IMR-90 (cell line): ENCODE data around the gene MRTO4. TPM values are rescaled to one million over a fixed set of nuclear protein-coding genes. Genes with fewer than 3 reads are reported as not detected.

Experiments used
- ATAC-seq: fragments of 200-7000 bp; cut with Tn5 transposase; 2 replicates; pipeline ENCODE4 v1.9.1; 2020; ENCODE audit warnings: low read depth, mild to moderate bottlenecking, moderate library complexity
- BruUV-seq: library from RNA; stranded (reverse); fragments of 400-500 nt; replicated peaks from 2 replicates; lab custom pipeline; 2021; lab: Mats Ljungman, UMichigan
- CTCF ChIA-PET: fragments of 300-600 bp; formaldehyde crosslinking; extraction: SDS; loops from one replicate; lab custom pipeline; 2021; ENCODE audit warnings: antibody characterized with exemption; lab: Yijun Ruan, JAX
- POLR2A ChIA-PET: fragments of 300-600 bp; sonication (Branson Sonifier 250); formaldehyde crosslinking; loops from one replicate; lab custom pipeline; 2022; ENCODE audit warnings: antibody characterized with exemption; ENCODE audit not compliant: unreplicated experiment; lab: Charles Lee
- DNase-seq: peaks from one replicate; pipeline ENCODE4 v3.0.0; 2013
- H2AFZ ChIP-seq: replicated peaks from 2 replicates; pipeline ENCODE3; 2013; ENCODE audit warnings: low read length, mild to moderate bottlenecking; ENCODE audit not compliant: poor library complexity
- H2AK5ac ChIP-seq: 2 replicates; pipeline ENCODE4 v1.6.1; 2013; ENCODE audit warnings: low read depth, low read length, inconsistent platforms
- H2AK9ac ChIP-seq: replicated peaks from 2 replicates; pipeline ENCODE3; 2013; ENCODE audit warnings: mild to moderate bottlenecking, low read depth, low read length, moderate library complexity; ENCODE audit not compliant: poor library complexity
- H2BK120ac ChIP-seq: 2 replicates; pipeline ENCODE4 v1.6.1; 2013; ENCODE audit warnings: low read depth, low read length, inconsistent platforms
- H2BK15ac ChIP-seq: 3 replicates; pipeline ENCODE4 v1.6.1; 2013; ENCODE audit warnings: low read depth, low read length, inconsistent platforms
- H2BK20ac ChIP-seq: 2 replicates; pipeline ENCODE4 v1.6.1; 2013; ENCODE audit warnings: low read depth, mild to moderate bottlenecking, inconsistent platforms, low read length, moderate library complexity
- H2BK5ac ChIP-seq: 2 replicates; pipeline ENCODE4 v1.6.1; 2013; ENCODE audit warnings: mild to moderate bottlenecking, low read depth, low read length, inconsistent platforms; ENCODE audit not compliant: poor library complexity, severe bottlenecking
- H3K14ac ChIP-seq: replicated peaks from 2 replicates; pipeline ENCODE4 v1.6.1; 2013; ENCODE audit warnings: low read depth, low read length, inconsistent platforms
- H3K18ac ChIP-seq: 2 replicates; pipeline ENCODE4 v1.6.1; 2013; ENCODE audit warnings: low read depth, low read length, control low read depth
- H3K23ac ChIP-seq: 2 replicates; pipeline ENCODE4 v1.6.1; 2013; ENCODE audit warnings: low read depth, low read length, inconsistent platforms
- H3K27ac ChIP-seq: 2 replicates; pipeline ENCODE4 v1.5.1; 2013; ENCODE audit warnings: mild to moderate bottlenecking, control low read depth, low read length; ENCODE audit not compliant: insufficient read depth
- H3K27me3 ChIP-seq: 2 replicates; pipeline ENCODE4 v1.6.1; 2013; ENCODE audit warnings: low read length; ENCODE audit not compliant: control insufficient read depth, insufficient read depth
- H3K36me3 ChIP-seq: 2 replicates; pipeline ENCODE4 v1.6.1; 2013; ENCODE audit warnings: low read length, mixed read lengths; ENCODE audit not compliant: control insufficient read depth, insufficient read depth
- H3K4ac ChIP-seq: 2 replicates; pipeline ENCODE4 v1.6.1; 2013; ENCODE audit warnings: low read depth, low read length, inconsistent platforms
- H3K4me1 ChIP-seq: 2 replicates; pipeline ENCODE4 v1.6.1; 2013; ENCODE audit warnings: low read length, mixed read lengths; ENCODE audit not compliant: control insufficient read depth, insufficient read depth
- H3K4me2 ChIP-seq: 2 replicates; pipeline ENCODE4 v1.6.1; 2013; ENCODE audit warnings: low read depth, mild to moderate bottlenecking, control low read depth, low read length, moderate library complexity
- H3K4me3 ChIP-seq: 2 replicates; pipeline ENCODE4 v1.5.1; 2013; ENCODE audit warnings: low read depth, mild to moderate bottlenecking, control low read depth, low read length, moderate library complexity; ENCODE audit not compliant: insufficient read depth
- H3K56ac ChIP-seq: 2 replicates; pipeline ENCODE4 v1.6.1; 2013; ENCODE audit warnings: low read length, inconsistent platforms; ENCODE audit not compliant: insufficient read depth; ENCODE audit errors: extremely low read depth
- H3K79me1 ChIP-seq, 2 experiments: 2 replicates each; pipeline ENCODE4 v1.6.1; 2013; ENCODE audit warnings: low read length in 2 of 2, inconsistent platforms in 1 of 2, low read depth in 1 of 2
- H3K9ac ChIP-seq: 2 replicates; pipeline ENCODE4 v1.6.1; 2013; ENCODE audit warnings: low read depth, low read length, control low read depth
- H3K9me1 ChIP-seq: 2 replicates; pipeline ENCODE4 v1.6.1; 2013; ENCODE audit warnings: low read length, inconsistent platforms; ENCODE audit not compliant: insufficient read depth
- H3K9me3 ChIP-seq: 2 replicates; pipeline ENCODE4 v1.6.1; 2013; ENCODE audit warnings: low read length; ENCODE audit not compliant: control insufficient read depth, insufficient read depth
- H4K20me1 ChIP-seq: 2 replicates; pipeline ENCODE4 v1.6.1; 2013; ENCODE audit warnings: low read length, inconsistent platforms; ENCODE audit not compliant: insufficient read depth
- H4K5ac ChIP-seq: 2 replicates; pipeline ENCODE4 v1.6.1; 2013; ENCODE audit warnings: mild to moderate bottlenecking, low read depth, low read length, control low read depth
- H4K8ac ChIP-seq, 2 experiments: 2 replicates each; pipeline ENCODE4 v1.6.1; 2013; ENCODE audit warnings: low read depth in 2 of 2, low read length in 2 of 2, control low read depth in 1 of 2, inconsistent platforms in 1 of 2
- H4K91ac ChIP-seq: 2 replicates; pipeline ENCODE4 v1.6.1; 2013; ENCODE audit warnings: low read depth, low read length, inconsistent platforms; ENCODE audit not compliant: insufficient read depth
- BHLHE40 ChIP-seq: fragments of 150-350 bp; IDR thresholded peaks from 2 replicates; pipeline ENCODE4 v1.6.1; 2016; ENCODE audit warnings: mild to moderate bottlenecking, low read depth, low read length
- CEBPB ChIP-seq: IDR thresholded peaks from 2 replicates; pipeline ENCODE4 v1.6.1; 2012; ENCODE audit warnings: low read depth, low read length, improper control_type of control experiment
- CHD1 ChIP-seq: IDR thresholded peaks from 2 replicates; pipeline ENCODE4 v1.6.1; 2012; ENCODE audit warnings: low read depth, low read length, improper control_type of control experiment
- FOS ChIP-seq: fragments of 150-350 bp; IDR thresholded peaks from 2 replicates; pipeline ENCODE4 v1.6.1; 2016; ENCODE audit warnings: low read depth, low read length
- MAFK ChIP-seq: IDR thresholded peaks from 2 replicates; pipeline ENCODE4 v1.6.1; 2012; ENCODE audit warnings: low read depth, low read length, improper control_type of control experiment
- MAZ ChIP-seq: IDR thresholded peaks from 2 replicates; pipeline ENCODE4 v1.6.1; 2012; ENCODE audit warnings: low read depth, mild to moderate bottlenecking, low read length, improper control_type of control experiment, moderate library complexity, borderline replicate concordance
- MXI1 ChIP-seq: IDR thresholded peaks from 2 replicates; pipeline ENCODE4 v1.6.1; 2012; ENCODE audit warnings: low read depth, mild to moderate bottlenecking, low read length, moderate library complexity, borderline replicate concordance
- NFE2L2 ChIP-seq: fragments of 150-350 bp; IDR thresholded peaks from 2 replicates; pipeline ENCODE4 v1.6.1; 2016; ENCODE audit warnings: low read depth, mild to moderate bottlenecking, low read length
- POLR2A ChIP-seq: IDR thresholded peaks from 2 replicates; pipeline ENCODE4 v1.6.1; 2012; ENCODE audit warnings: mild to moderate bottlenecking, low read depth, low read length
- RAD21 ChIP-seq: IDR thresholded peaks from 2 replicates; pipeline ENCODE4 v1.6.1; 2012; ENCODE audit warnings: low read length, improper control_type of control experiment
- RCOR1 ChIP-seq: IDR thresholded peaks from 2 replicates; pipeline ENCODE4 v1.6.1; 2012; ENCODE audit warnings: mild to moderate bottlenecking, low read length, improper control_type of control experiment; ENCODE audit not compliant: insufficient replicate concordance
- RFX5 ChIP-seq: IDR thresholded peaks from 2 replicates; pipeline ENCODE4 v1.8.0; 2012; ENCODE audit warnings: low read depth, mild to moderate bottlenecking, low read length, moderate library complexity
- SMC3 ChIP-seq: fragments of 150-350 bp; IDR thresholded peaks from 2 replicates; pipeline ENCODE4 v1.6.1; 2016; ENCODE audit warnings: low read depth, mild to moderate bottlenecking, antibody characterized with exemption, low read length, moderate library complexity
- WGBS, 2 experiments: methylation state at CpG; one replicate each; pipeline versions ENCODE4 v1.1.5 to v1.1.7; 2013; ENCODE audit warnings: missing lambda C conversion rate in 2 of 2; ENCODE audit not compliant: insufficient read length in 1 of 2; ENCODE audit errors: extremely low coverage in 2 of 2; 5-methylcytosine and 5-hydroxymethylcytosine counted together
- dilution Hi-C: fragments of 300-500 bp; cut with HindIII; formaldehyde crosslinking; loops from one replicate; pipeline ENCODE4 v1.14.3; 2018; ENCODE audit warnings: low sequenced_read_pairs; ENCODE audit not compliant: unreplicated experiment
- in situ Hi-C: fragments of 300-500 bp; cut with MboI; formaldehyde crosslinking; loops from 3 replicates; pipeline ENCODE4 v1.14.3; 2019; ENCODE audit warnings: low sequenced_read_pairs, inconsistent platforms, mixed read lengths
- intact Hi-C: fragments of 100-400 bp; cut with micrococcal nuclease; formaldehyde crosslinking; loops from 2 replicates; pipeline ENCODE4 v1.10.0; 2022
- polyA plus RNA-seq, 3 experiments: library from polyadenylated mRNA; depleted of rRNA; stranded (reverse); fragments of >200 nt; gene quantifications; 2 replicates each; pipeline ENCODE4 v1.2.3, GENCODE V29; 2012; ENCODE audit warnings: low replicate concordance in 1 of 3
- total RNA-seq: library from RNA; depleted of rRNA; stranded (reverse); fragments of >200 nt; gene quantifications from 2 replicates; pipeline ENCODE4 v1.2.3, GENCODE V29; 2012
- TF ChIP-seq, protein P1 (sequence below): fragments of 150-350 bp; IDR thresholded peaks from 2 replicates; pipeline ENCODE4 v1.6.1; 2016; ENCODE audit warnings: low read depth, mild to moderate bottlenecking, low read length, moderate library complexity, borderline replicate concordance
- TF ChIP-seq, protein P2 (sequence below): conservative IDR thresholded peaks from 2 replicates; pipeline ENCODE4 v1.5.1; 2012; ENCODE audit warnings: mild to moderate bottlenecking, low read depth, low read length, improper control_type of control experiment
- TF ChIP-seq, protein P3 (sequence below): fragments of 150-350 bp; IDR thresholded peaks from 2 replicates; pipeline ENCODE4 v1.6.1; 2017; ENCODE audit warnings: mild to moderate bottlenecking, antibody characterized with exemption, low read length, low read depth

Gene MRTO4
- total and polyA plus RNA-seq, 2 of the 4 experiments (the other 2 are of a cell fraction), result 48.0 to 58.1 TPM

DNA sequence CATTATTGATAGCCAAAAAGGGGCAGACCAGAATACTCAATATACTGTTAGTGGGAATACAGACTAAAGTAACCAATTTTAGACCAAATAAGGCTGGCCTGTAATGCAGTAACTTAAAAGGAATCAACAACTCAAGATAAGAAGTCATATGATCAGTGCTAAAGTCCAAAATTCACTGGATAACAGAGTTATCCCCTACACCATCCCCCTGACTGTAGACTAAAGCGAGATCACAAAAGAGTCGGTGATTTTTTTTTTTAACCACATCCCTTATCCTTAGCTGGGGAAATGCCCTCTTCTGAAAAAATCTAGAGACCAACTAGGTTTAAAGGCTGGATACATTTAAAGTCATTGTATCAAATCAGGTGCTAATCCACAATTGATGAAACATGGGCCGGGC, 49.2 kb upstream of the MRTO4 start:
- intact Hi-C loops (no loop called here), in situ Hi-C loops (no loop called here), dilution Hi-C loops (no loop called here)
- Histone ChIP-seq H2BK15ac (no peak overlapping the region), H3K4me1 (peaks cover 14% of the 10 kb centered on the region), H2BK120ac (no peak overlapping the region), H4K20me1 (peaks cover 97% of the 10 kb centered on the region), H3K18ac (no peak overlapping the region), H4K91ac (no peak overlapping the region), H3K56ac (no peak overlapping the region), H2BK5ac (no peak overlapping the region), H3K4ac (no peak overlapping the region), H3K23ac (no peak overlapping the region), H3K9me1 (peaks cover 19% of the 10 kb centered on the region), H3K27me3 (no peaks in the 10 kb centered on the region), H4K8ac (no peak overlapping the region), H3K36me3 (peaks cover 29% of the 10 kb centered on the region), H3K4me3 (no peak overlapping the region), H2BK20ac (no peak overlapping the region), H2AK5ac (no peak overlapping the region), H3K14ac (no peak overlapping the region), H3K9ac (no peak overlapping the region), H3K79me1 (peaks cover 17 to 75% of the 10 kb centered on the region in 2 experiments), H3K4me2 (no peak overlapping the region), H2AFZ (no peak overlapping the region), H2AK9ac (no peak overlapping the region), H3K9me3 (no peaks in the 10 kb centered on the region), H3K27ac (no peak overlapping the region), H4K5ac (no peak overlapping the region)
- DNase-seq (no peak), ATAC-seq (no peak)
- POLR2A ChIA-PET, result no interaction called here
- CTCF ChIA-PET, result interaction anchor here (0.6 kb wide), 1 partner anchor 8 kb away, joined by 3 read pairs; no protein-coding TSS in a partner anchor
- TF ChIP-seq BHLHE40 (no peak), CEBPB (no peak), POLR2A (no peak), SMC3 (no peak), NFE2L2 (no peak), MAFK (no peak), MXI1 (no peak), MAZ (no peak), RAD21 (no peak), RCOR1 (no peak), RFX5 (no peak), FOS (no peak), CHD1 (no peak)
- TF ChIP-seq, protein P1, sequence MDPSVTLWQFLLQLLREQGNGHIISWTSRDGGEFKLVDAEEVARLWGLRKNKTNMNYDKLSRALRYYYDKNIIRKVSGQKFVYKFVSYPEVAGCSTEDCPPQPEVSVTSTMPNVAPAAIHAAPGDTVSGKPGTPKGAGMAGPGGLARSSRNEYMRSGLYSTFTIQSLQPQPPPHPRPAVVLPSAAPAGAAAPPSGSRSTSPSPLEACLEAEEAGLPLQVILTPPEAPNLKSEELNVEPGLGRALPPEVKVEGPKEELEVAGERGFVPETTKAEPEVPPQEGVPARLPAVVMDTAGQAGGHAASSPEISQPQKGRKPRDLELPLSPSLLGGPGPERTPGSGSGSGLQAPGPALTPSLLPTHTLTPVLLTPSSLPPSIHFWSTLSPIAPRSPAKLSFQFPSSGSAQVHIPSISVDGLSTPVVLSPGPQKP, result no peak
- TF ChIP-seq, protein P2, sequence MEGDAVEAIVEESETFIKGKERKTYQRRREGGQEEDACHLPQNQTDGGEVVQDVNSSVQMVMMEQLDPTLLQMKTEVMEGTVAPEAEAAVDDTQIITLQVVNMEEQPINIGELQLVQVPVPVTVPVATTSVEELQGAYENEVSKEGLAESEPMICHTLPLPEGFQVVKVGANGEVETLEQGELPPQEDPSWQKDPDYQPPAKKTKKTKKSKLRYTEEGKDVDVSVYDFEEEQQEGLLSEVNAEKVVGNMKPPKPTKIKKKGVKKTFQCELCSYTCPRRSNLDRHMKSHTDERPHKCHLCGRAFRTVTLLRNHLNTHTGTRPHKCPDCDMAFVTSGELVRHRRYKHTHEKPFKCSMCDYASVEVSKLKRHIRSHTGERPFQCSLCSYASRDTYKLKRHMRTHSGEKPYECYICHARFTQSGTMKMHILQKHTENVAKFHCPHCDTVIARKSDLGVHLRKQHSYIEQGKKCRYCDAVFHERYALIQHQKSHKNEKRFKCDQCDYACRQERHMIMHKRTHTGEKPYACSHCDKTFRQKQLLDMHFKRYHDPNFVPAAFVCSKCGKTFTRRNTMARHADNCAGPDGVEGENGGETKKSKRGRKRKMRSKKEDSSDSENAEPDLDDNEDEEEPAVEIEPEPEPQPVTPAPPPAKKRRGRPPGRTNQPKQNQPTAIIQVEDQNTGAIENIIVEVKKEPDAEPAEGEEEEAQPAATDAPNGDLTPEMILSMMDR, result no peak
- TF ChIP-seq, protein P3, sequence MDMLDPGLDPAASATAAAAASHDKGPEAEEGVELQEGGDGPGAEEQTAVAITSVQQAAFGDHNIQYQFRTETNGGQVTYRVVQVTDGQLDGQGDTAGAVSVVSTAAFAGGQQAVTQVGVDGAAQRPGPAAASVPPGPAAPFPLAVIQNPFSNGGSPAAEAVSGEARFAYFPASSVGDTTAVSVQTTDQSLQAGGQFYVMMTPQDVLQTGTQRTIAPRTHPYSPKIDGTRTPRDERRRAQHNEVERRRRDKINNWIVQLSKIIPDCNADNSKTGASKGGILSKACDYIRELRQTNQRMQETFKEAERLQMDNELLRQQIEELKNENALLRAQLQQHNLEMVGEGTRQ, result no peak
- no TSS peak for BruUV-seq
- no CpG with 5 or more reads among the region's 3 CpGs for WGBS, 2 experiments
